ENCODE data around the gene SRMS. TPM values are rescaled to one million over a fixed set of nuclear protein-coding genes. Genes with fewer than 3 reads are reported as not detected.
"Not testable (repeated sequence)": the region's sequence is repeated elsewhere in the genome, so short reads cannot be mapped to it uniquely, and the experiment has no call there.

SRMS gene
- total RNA-seq, 2 donors from 2014 or later, result not detected

DNA sequence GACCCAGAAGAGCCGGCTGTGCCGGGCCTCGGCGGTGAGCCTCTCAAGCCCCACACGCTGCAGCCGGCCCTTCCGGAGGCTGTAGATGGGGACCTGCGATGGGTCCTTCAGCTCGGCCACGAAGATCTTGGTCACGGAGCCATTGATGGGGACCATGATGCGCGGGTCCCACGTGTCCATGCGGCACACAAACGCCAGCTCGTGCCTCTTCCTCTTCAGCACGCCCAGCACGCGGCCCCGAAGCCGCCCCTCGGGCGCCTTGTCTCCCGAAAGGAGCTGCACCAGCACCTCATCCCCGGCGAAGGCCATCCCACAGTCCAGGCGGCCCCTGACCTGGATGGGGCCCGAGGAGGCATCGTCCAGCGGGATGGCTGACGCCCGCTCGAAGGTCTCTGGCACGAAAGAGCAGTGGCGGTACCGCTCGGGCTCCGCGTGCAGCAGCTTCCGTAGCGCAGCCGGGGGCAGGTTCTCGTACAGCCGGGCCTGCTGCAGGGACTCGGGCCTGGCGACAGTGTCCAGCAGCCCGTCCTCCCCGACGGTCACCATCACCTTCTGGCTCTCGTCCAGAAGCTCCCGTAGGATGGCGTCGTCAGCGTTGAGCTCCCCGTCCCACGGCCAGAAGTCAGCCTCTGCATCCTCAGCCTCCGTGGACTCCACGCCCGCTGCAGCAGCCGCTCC is 17.6 kb upstream of the SRMS start:
- Mint-ChIP-seq H3K27me3 (no peaks in the 10 kb centered on the region), H3K9me3 (no peaks in the 10 kb centered on the region), H3K4me3 (no peak overlapping the region), H3K36me3 (peaks cover 4% of the 10 kb centered on the region), H3K27ac (no peak overlapping the region), H3K4me1 (ENCODE audit: low read depth in 2 of 2) (peaks cover 19 to 23% of the 10 kb centered on the region in 2 donors)
- no peak for DNase-seq (ENCODE audit: low spot score)
- ATAC-seq, result no peak

DNA sequence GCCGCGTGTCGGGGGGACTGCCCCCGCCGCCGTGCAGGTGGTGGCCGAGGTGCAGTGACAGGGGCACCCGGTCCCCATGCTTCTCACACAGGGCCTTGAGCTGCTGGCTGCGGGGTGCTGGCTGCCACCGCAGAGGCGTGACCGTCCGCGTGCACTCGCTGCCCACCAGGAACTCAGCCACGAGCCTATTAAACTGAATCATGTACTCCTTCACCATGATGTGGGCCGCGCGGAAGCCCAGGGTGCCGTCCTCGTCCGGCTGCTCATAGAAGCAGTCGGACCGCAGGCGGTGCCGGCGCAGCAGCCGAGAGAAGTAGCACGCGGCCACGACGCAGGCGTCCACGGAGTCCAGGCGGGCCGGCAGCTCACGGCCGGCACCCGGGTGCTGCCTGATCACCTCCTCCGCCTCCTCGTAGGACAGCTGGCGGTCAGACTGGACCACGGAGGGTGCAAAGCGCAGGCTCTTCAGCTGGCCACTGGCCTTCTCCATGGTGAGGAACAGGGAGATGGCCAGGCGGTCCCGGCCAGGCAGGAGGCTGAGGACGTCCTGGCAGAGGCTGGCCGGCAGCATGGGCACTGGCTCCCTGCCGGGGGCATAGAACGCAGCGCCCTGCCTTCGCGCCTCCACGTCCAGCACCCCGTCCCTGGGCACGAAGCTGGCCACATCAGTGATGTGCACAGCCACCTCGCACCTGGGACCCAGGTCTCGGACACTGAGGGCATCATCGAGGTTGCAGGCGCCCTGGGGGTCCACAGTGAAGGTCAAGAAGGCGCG is 16.7 kb upstream of the SRMS start:
- peaks cover 16 to 21% of the 10 kb centered on the region in 2 donors for H3K4me1 Mint-ChIP-seq (ENCODE audit: low read depth in 2 of 2)
- no peak for ATAC-seq
- no peak overlapping the region for H3K27ac Mint-ChIP-seq
- H3K36me3 Mint-ChIP-seq, result peaks cover 5% of the 10 kb centered on the region
- no peak for DNase-seq (ENCODE audit: low spot score)
- H3K27me3 Mint-ChIP-seq, result no peaks in the 10 kb centered on the region
- no peaks in the 10 kb centered on the region for H3K9me3 Mint-ChIP-seq
- no peak overlapping the region for H3K4me3 Mint-ChIP-seq

DNA sequence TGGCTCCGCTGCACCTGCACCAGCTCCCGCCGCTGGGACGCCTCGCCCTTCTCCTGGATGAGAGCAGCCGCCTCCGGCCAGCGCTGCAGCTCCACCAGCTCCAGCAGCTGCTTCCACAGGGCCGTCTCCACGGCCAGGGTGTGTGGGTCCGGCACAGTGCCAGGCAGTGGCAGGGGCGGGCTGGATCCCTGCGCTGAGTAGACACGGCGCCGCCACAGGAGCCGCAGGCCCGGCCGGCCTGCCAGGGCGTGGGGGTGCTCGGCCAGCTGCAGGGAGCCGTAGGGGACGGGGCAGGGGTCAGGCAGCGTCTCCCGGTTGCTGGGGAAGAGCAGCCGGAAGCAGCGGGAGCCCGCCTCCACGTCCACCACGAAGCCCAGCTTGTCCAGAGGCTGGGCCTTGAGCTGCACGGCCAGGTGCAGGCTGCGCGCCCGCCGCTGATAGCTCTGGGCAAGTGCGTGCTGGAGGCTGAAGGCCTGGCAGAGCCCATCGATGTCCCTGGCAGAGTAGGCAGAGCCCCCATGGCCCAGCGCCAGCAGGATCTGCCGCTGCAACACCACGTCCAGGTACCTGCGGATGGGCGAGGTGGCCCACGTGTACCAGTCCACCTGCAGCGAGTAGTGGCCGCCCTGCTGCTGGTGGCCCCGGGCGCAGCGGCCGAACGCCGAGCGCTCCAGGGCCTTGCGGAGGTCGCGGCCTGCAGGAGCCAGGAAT is 15.8 kb upstream of the SRMS start:
- Mint-ChIP-seq H3K4me3 (no peak overlapping the region), H3K27ac (no peak overlapping the region), H3K27me3 (no peaks in the 10 kb centered on the region), H3K4me1 (ENCODE audit: low read depth in 2 of 2) (peaks cover 15 to 17% of the 10 kb centered on the region in 2 donors), H3K36me3 (peaks cover 5% of the 10 kb centered on the region), H3K9me3 (no peaks in the 10 kb centered on the region)
- no peak for DNase-seq (ENCODE audit: low spot score)
- ATAC-seq, result no peak

DNA sequence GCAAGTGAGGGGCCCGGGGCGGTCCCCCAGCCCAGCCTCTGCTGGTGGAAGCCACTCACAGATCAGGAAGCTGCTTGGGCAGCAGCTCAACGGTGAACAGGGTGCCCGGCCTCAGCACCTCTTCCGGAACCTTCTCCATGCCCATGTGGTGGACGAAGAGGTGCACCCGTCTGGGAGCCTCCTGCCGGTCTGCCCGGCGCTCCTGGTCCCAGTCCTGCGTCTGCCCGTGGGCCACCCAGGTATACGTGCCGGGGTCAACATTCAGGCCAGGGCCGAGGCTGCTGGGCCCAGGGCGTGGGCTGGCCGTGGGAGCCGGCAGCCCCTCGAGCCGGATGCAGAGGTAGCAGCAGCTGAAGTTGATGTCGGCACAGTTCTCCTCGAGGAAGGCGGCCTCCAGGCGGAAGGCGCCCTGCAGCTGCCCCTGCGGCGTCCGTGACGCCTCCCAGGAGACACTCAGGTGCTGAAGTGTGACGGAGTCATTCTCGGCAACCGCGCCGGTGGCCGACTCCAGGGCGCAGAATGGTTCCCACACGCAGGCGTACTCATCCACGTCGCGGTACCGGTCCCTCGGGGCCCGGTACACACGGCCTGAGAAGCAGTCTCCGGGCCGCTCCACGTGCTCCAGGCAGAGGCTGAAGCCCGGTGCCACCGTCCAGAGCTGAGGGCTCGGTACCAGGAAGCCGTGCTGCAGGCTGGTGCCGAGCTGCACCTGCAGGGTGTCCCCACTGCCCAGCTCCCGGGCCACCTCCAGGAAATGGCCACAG is 15.1 kb upstream of the SRMS start:
- Mint-ChIP-seq H3K4me3 (no peak overlapping the region), H3K9me3 (no peaks in the 10 kb centered on the region), H3K27me3 (no peaks in the 10 kb centered on the region), H3K36me3 (peaks cover 5% of the 10 kb centered on the region), H3K27ac (no peak overlapping the region), H3K4me1 (ENCODE audit: low read depth in 2 of 2) (peaks cover 8 to 11% of the 10 kb centered on the region in 2 donors)
- ATAC-seq, result no peak
- DNase-seq (ENCODE audit: low spot score), result no peak

DNA sequence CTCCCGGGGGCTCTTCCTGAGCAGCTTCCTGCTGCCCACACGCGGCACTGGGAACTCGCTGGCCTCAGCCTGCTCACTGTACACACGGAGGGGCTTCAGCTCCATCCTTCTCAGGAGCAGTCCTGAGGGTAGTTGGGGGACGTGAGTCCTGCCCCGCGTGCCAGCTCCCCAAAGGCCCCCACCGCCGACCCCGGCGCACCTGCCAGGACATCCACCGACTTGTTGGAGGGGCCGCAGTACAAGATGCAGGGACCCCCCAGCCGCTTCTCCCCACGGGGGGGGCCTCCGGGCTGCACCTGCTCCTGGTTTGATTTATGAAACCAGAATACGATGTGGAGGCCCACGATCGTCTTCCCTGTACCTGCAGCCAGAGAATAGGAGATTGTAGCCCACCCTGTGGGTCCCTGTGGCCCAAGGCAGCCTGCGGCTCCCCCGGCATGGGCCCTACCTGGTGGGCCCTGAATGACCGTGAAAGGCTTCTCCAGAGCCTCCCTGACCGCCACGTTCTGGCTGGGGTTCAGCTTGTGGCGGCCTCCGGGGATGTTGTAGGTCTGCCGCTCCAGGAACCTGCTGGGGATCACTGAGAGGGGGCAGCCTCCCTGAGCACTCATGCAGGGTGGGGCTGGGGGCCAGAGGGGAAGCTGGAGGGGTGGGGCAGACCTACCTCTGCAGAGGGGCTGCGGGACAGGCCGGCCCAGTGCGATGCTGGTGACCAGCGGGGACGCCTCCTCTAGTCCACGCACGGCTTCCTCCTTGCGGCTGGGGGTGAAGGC is 14.3 kb upstream of the SRMS start:
- Mint-ChIP-seq H3K36me3 (peaks cover 5% of the 10 kb centered on the region), H3K9me3 (no peaks in the 10 kb centered on the region), H3K27ac (no peak overlapping the region), H3K4me1 (ENCODE audit: low read depth in 2 of 2) (peaks cover under 1 to 5% of the 10 kb centered on the region in 2 donors), H3K27me3 (no peaks in the 10 kb centered on the region), H3K4me3 (no peak overlapping the region)
- no peak for DNase-seq (ENCODE audit: low spot score)
- no peak for ATAC-seq

DNA sequence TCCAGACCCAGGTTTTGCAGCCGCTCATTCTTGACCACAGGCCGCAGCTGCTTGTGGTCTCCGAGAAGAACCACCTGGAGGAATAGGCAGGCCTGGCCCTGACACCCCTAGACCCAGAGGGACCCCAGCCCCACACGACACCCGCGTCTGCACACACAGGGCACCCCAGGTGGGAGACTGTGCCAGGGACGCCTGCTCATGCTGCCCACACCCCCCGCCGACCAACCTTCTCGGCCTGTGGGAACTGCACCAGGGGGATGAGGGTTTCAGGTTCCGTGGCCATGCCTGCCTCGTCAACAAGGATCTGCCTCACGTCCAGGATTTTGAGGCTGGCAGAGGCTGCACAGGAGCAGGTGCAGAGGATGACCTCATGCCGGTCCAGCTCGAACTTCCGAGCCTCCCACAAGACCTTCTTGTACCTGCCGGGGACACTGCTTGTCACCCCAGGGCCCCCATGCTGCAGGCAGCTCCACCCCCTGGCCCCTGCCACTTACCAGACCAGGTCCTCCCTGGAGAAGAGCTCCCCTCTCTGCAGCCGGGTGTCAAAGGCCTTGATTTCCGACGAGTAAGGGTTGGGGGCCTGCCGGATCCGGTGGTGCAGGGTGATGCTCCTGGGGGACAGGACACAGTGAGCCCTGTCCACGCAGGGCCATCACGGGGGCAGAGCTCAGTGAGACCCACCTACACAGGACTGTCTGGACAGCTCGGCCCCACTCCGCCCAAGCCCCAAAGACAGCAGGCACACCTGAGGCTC is 13.5 kb upstream of the SRMS start:
- ATAC-seq (no peak), DNase-seq (ENCODE audit: low spot score) (no peak)
- Mint-ChIP-seq H3K4me3 (no peak overlapping the region), H3K4me1 (ENCODE audit: low read depth in 2 of 2) (peaks cover 0 to 5% of the 10 kb centered on the region in 2 donors), H3K36me3 (peaks cover 5% of the 10 kb centered on the region), H3K27ac (no peak overlapping the region), H3K27me3 (no peaks in the 10 kb centered on the region), H3K9me3 (no peaks in the 10 kb centered on the region)

DNA sequence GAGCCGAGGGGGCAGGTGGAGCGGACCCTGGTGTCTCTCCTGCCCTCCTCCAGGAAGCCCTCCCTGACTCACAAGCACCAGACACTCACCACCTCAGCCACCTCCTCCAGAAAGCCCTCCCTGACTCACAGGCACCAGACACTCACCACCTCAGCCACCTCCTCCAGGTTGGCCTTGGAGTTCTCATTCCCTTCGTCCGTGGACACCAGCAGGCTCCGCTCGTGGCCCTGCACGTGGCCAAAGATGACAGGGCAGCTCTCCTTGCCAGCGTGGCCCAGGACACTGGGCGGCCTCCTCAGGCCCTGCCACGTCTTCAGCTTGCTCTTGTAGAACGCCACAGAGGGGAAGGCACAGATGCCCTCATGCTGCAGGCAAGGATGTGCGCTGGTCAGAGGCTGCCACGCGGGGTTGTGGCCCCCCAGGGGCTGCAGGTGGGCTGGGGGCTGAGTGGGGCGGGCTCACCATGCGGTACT is 12.8 kb upstream of the SRMS start:
- ATAC-seq, result no peak
- Mint-ChIP-seq H3K9me3 (no peaks in the 10 kb centered on the region), H3K27me3 (no peaks in the 10 kb centered on the region), H3K4me1 (ENCODE audit: low read depth in 2 of 2) (peaks cover 0 to 5% of the 10 kb centered on the region in 2 donors), H3K36me3 (peaks cover 5% of the 10 kb centered on the region), H3K4me3 (no peak overlapping the region), H3K27ac (no peak overlapping the region)
- DNase-seq (ENCODE audit: low spot score), result no peak

DNA sequence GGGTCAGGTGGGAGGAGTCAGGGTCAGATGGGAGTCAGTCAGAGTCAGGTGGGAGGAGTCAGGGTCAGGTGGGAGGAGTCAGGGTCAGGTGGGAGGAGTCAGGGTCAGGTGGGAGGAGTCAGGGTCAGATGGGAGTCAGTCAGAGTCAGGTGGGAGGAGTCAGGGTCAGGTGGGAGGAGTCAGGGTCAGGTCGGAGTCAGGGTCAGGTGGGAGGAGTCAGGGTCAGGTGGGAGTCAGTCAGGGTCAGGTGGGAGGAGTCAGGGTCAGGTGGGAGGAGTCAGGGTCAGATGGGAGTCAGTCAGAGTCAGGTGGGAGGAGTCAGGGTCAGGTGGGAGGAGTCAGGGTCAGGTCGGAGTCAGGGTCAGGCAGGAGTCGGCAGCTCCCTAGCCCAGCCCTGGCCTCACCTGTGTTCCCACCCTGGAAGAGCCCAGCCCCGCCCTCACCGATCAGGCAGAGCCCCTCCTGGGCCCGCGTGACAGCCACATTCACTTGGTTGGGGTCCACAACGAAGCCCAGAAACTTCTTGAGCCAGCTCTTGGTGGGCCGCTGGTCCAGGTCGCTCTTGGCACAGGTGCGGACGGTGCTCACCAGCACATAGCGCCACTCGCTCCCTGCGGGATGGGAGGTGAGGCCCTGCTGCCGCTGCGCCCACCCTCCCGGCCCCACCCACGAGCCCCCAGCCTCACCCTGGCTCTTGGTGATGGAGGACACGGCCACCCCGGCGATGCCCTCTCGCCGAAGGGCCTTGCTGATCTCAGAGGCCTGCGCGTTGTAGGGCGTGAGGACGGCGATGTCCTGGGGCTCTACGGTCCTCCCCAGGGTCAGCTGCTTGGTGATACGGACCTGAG is 12.2 kb upstream of the SRMS start:
- not testable (repeated sequence) for H3K4me3 Mint-ChIP-seq; H3K9me3 Mint-ChIP-seq; H3K36me3 Mint-ChIP-seq; H3K4me1 Mint-ChIP-seq (ENCODE audit: low read depth in 2 of 2); H3K27me3 Mint-ChIP-seq; DNase-seq (ENCODE audit: low spot score); H3K27ac Mint-ChIP-seq; ATAC-seq

DNA sequence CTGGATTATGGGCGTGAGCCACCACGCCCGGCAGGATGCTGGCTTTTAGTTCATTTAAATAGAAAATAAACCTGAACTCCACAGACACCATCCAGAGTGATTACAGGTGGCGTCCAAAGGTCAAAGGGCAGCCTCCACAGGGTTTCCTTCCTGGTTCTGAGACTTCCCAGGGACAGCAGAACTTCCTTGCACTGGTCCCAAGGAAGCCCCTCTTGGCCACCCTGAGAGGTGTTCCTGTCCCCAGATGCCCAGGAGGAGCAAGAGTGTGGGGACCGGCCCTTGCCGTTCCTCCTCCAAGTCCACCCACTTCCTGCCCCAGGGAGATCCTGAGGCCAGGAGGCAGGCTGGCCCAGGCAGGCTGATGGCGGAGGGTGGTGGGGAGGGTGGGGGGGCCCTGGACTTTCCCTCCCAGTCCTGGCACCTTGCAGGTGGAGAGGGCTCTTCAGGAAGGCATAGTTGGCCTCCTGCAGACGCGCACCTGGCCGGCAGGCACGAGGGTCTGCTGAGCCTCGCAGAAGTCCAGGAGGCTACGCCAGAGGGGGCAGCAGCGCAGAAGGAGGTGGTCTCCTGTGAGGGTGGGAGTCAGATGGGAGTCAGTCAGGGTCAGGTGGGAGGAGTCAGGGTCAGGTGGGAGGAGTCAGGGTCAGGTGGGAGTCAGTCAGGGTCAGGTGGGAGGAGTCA is 11.4 kb upstream of the SRMS start:
- Mint-ChIP-seq H3K4me3 (no peak overlapping the region), H3K27me3 (no peaks in the 10 kb centered on the region), H3K36me3 (peaks cover 5% of the 10 kb centered on the region), H3K9me3 (no peaks in the 10 kb centered on the region), H3K4me1 (ENCODE audit: low read depth in 2 of 2) (peaks cover 0 to 5% of the 10 kb centered on the region in 2 donors), H3K27ac (no peak overlapping the region)
- ATAC-seq, result no peak
- DNase-seq (ENCODE audit: low spot score), result no peak

DNA sequence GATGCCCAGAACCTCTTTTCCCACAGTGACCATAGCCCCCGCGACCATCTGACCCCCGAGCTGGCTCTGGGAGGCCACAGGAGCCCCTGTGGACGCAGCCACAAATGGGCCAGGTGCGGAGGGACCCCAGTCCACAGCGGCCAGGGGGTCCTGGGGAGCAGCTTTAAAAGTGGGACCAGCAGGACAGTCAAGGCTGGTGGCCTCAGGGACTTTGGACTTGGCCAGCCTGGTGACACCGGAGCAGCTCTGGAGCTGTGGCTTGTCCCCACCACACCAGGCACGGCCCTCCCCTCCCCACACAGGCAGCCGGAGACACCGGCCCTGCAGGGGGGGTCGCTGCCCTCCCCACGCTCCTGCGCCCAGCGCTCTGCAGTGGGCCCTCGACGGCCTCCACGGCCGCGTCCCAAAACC is 9.9 kb upstream of the SRMS start:
- no peak overlapping the region for H3K27ac Mint-ChIP-seq
- DNase-seq (ENCODE audit: low spot score) (no peak), ATAC-seq (no peak)
- peaks cover 5 to 12% of the 10 kb centered on the region in 2 donors for H3K4me1 Mint-ChIP-seq (ENCODE audit: low read depth in 2 of 2)
- H3K36me3 Mint-ChIP-seq, result peaks cover 5% of the 10 kb centered on the region
- no peaks in the 10 kb centered on the region for H3K27me3 Mint-ChIP-seq
- H3K4me3 Mint-ChIP-seq, result no peak overlapping the region
- no peaks in the 10 kb centered on the region for H3K9me3 Mint-ChIP-seq

DNA sequence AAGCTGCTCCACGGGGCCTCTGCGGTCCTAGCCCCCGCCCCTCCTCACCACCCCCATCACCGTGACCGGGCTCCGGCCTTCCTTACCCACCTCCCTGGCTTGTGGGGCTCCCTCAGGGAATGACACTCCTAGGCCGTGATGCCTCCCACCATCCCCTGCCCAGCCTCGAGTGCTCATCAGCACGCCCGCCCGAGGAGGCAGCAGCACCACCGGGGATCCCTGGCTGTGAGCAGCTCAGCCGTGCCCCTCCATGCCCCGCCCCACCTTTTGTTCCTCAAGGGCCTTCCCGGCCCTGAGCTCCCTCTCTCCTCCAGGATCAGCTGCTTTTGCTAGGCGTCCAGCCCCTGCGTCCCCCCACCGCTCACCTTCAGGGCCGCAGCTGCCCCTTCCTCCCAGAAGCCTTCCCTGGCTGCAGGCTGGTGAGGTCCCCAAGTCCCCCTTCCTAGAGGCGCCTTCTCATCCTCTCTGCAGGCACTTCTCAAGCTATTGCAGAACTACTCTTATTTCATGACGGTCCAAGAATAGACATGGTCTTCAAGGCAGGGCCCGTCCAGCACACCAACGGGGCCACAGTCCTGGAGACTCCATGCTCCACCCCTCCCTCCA is 9.4 kb upstream of the SRMS start:
- ATAC-seq, result no peak
- Mint-ChIP-seq H3K27ac (no peak overlapping the region), H3K4me1 (ENCODE audit: low read depth in 2 of 2) (peaks cover 6 to 12% of the 10 kb centered on the region in 2 donors), H3K9me3 (no peaks in the 10 kb centered on the region), H3K27me3 (no peaks in the 10 kb centered on the region), H3K36me3 (peaks cover 5% of the 10 kb centered on the region), H3K4me3 (no peak overlapping the region)
- no peak for DNase-seq (ENCODE audit: low spot score)
